Adipocyte (in vitro differentiated cells): Measurements from ENCODE around the gene KIAA0825.
"Not testable (repeated sequence)": the region's sequence is repeated elsewhere in the genome, so short reads cannot be mapped to it uniquely, and the experiment has no call there.

Experiments used
- DNase-seq: peaks from one replicate; pipeline ENCODE4 v3.0.0-alpha.2; 2015; ENCODE audit warnings: low read depth
- H3K27me3 ChIP-seq: replicated peaks from 2 replicates; pipeline ENCODE4 v1.7.0; 2013; ENCODE audit warnings: mild to moderate bottlenecking, low read length, moderate library complexity; ENCODE audit not compliant: control insufficient read depth, insufficient read depth
- H3K36me3 ChIP-seq: 2 replicates; pipeline ENCODE4 v1.7.0; 2013; ENCODE audit warnings: low read length, mild to moderate bottlenecking, moderate library complexity; ENCODE audit not compliant: control insufficient read depth, insufficient read depth, severe bottlenecking
- H3K4me1 ChIP-seq: 2 replicates; pipeline ENCODE4 v1.7.0; 2013; ENCODE audit warnings: mild to moderate bottlenecking, low read length, moderate library complexity; ENCODE audit not compliant: control insufficient read depth, insufficient read depth
- H3K4me3 ChIP-seq: 2 replicates; pipeline ENCODE4 v1.7.0; 2013; ENCODE audit warnings: mild to moderate bottlenecking, low read length, moderate library complexity
- H3K9ac ChIP-seq: 2 replicates; pipeline ENCODE4 v1.7.0; 2013; ENCODE audit warnings: mild to moderate bottlenecking, low read length, moderate library complexity
- H3K9me3 ChIP-seq: 2 replicates; pipeline ENCODE4 v1.7.0; 2013; ENCODE audit warnings: mild to moderate bottlenecking, low read length, moderate library complexity; ENCODE audit not compliant: control insufficient read depth

Gene KIAA0825

DNA sequence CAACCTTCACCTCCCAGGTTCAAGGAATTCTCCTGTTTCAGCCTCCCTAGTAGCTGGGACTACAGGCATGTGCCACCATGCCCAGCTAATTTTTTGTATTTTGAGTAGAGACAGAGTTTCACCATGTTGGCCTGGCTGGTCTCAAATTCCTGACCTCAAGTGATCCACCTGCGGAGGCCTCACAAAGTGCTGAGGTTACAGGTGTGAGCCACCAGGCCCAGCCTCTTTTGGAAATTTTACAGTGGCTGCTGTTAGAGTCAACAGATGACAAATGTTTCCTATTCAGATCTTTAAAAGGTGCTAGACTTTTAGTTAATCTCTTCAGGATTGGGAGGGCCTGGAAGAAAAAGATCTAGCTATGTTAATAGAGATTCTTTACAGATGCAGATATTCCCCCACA, 45.1 kb downstream of the KIAA0825 start:
- not testable (repeated sequence) for H3K9ac ChIP-seq, H3K4me3 ChIP-seq, H3K36me3 ChIP-seq, H3K9me3 ChIP-seq, H3K27me3 ChIP-seq, DNase-seq, H3K4me1 ChIP-seq

DNA sequence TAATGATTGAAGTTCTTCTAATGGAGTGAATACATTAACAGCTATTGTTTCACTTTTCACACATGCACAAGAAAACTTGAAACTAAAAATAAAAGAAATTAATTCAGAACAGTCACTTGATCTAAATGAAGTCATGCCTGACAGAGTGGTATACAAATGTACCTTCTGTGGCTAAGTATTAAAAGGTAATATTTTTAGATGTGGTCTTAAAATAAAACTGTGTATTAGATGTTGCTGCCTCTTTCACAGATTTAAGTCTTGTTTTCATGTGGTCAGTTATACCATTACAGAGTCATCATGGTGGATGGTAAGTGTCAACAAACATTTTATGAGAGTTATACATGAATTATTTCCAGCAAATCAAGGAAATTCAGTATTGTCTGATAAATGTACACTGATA, 47.0 kb downstream of the KIAA0825 start:
- Histone ChIP-seq H3K4me3 (no peak overlapping the region), H3K9me3 (no peaks in the 10 kb centered on the region), H3K9ac (no peak overlapping the region), H3K4me1 (no peaks in the 10 kb centered on the region), H3K27me3 (no peaks in the 10 kb centered on the region), H3K36me3 (no peaks in the 10 kb centered on the region)
- DNase-seq, result no peak

DNA sequence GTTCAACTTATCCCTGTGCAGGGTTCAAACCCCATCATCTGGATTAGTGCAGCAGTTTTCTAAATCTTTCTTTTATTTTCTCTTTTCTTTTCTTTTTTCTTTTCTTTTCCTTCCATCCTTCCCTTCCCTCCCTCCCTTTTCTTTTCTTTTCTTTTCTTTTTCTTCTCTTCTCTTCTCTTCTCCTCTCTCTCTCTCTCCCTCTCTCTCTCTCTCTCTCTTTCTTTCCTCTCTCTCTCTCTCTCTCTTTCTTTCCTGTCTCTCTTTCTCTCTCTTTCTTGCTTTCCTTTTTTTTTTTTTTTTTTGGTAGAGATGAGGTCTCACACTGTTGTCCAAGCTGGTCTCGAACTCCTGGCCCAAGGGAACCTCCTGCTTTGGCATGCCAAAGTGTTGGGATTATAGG, 53.6 kb downstream of the KIAA0825 start:
- no peaks in the 10 kb centered on the region for H3K4me1 ChIP-seq
- no peaks in the 10 kb centered on the region for H3K36me3 ChIP-seq
- no peak overlapping the region for H3K9ac ChIP-seq
- DNase-seq, result no peak
- no peaks in the 10 kb centered on the region for H3K9me3 ChIP-seq
- H3K4me3 ChIP-seq, result no peak overlapping the region
- H3K27me3 ChIP-seq, result no peaks in the 10 kb centered on the region

DNA sequence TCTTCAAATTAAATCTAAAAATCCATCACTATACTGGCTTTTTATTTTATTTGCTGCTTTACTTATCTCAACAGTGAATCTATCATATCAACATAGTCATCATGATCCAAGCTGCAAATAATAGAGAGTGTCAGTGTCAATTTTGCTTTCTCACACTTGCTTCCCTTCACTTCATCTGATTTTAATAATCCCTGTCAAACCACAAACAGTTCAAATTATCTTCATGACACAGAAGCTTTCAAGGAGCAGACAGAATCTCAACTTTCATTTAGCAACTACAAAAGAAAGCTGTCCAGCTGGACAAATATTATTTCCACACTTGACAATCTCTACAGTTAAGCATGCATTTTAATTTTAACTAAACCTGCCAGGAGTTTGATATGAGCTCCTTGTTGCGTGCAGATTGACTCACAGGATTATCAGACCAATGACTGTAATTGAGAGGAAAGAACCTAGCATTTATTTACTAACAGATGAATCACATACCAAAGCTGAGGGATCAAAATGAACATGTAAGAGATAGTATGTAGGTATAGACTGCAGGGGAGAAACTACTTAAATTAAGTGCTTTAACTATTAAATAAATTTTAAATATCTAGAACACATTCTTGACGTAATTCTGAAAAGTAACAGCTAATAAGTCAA, 56.0 kb downstream of the KIAA0825 start:
- Histone ChIP-seq H3K9me3 (no peaks in the 10 kb centered on the region), H3K36me3 (no peaks in the 10 kb centered on the region), H3K4me3 (no peak overlapping the region), H3K27me3 (no peaks in the 10 kb centered on the region), H3K4me1 (no peaks in the 10 kb centered on the region), H3K9ac (no peak overlapping the region)
- DNase-seq, result no peak

DNA sequence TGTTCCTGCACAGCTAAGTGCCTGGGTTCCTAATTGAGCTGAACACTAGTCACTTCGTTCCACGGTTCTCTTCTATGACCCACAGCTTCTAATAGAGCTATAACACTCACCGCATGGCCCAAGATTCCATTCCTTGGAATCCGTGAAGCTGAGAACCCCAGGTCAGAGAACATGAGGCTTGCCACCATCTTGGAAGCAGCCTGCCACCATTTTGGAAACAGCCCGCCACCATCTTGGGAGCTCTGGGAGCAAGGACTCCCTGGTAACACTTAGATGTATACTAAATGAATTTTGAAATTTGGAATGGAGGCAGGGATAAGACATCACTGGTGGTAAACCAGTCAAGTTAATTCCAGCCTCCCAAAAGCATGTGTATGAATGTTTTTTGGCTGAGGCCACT, 60.4 kb downstream of the KIAA0825 start:
- no peak for DNase-seq
- no peaks in the 10 kb centered on the region for H3K27me3 ChIP-seq
- H3K36me3 ChIP-seq, result no peaks in the 10 kb centered on the region
- H3K9ac ChIP-seq, result no peak overlapping the region
- H3K4me1 ChIP-seq, result no peaks in the 10 kb centered on the region
- H3K4me3 ChIP-seq, result no peak overlapping the region
- no peaks in the 10 kb centered on the region for H3K9me3 ChIP-seq

DNA sequence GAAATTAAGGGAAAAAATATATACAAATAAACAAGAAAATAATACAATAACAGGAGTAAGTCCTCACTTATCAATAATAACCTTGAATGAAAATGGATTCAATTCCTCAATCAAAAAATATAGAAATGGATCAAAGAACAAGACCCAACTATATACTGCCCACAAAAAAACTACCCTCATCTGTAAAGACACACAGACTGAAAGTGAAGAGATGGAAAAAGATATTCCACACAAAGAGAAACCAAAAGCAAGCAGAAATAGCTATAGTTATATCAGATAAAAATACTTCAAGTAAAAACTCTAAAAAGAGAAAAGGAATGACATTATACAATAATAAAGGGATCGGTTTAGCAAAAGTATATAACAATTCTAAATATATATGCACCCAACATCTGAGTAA, 66.5 kb downstream of the KIAA0825 start:
- no peaks in the 10 kb centered on the region for H3K27me3 ChIP-seq
- H3K36me3 ChIP-seq, result no peaks in the 10 kb centered on the region
- no peaks in the 10 kb centered on the region for H3K4me1 ChIP-seq
- no peak overlapping the region for H3K9ac ChIP-seq
- H3K4me3 ChIP-seq, result no peak overlapping the region
- DNase-seq, result no peak
- H3K9me3 ChIP-seq, result no peaks in the 10 kb centered on the region

DNA sequence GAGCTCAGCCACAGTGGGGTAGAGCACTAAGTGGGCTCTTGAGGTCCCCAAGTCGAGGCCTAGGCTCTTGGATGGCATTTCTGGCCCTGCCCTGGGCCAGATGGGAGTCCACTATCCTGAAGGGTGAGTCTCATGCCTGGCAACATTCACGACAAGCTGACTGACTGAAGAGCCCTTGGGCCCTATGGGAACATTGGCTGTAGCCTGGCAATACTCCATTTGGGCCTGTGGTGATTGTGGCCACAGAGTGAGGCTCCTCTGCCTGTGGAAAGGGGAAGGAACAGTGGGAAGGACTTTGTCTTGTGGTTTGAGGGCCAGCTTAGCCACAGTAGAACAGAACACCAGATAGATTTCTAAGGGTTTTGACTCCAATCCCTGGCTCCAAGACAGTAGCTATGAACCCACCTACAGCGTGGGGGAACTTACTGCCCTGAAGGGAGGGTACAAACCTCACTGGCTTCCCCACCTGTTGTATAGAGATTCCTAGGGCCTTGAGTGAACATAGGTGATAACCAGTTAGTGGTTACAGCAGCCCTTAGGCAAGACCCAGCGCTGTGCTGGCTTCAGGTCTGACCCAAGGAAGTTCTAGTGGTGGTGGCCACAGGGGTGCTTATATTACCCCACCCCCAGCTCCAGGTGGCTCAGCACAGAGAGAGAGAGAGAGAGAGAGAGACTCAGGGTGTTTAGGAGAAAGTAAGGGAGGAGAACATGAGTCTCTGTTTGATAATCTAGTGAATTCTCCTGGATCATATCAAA, 72.4 kb downstream of the KIAA0825 start:
- H3K4me3 ChIP-seq, result no peak overlapping the region
- no peak overlapping the region for H3K9ac ChIP-seq
- no peaks in the 10 kb centered on the region for H3K4me1 ChIP-seq
- no peak for DNase-seq
- H3K36me3 ChIP-seq, result no peaks in the 10 kb centered on the region
- peaks cover 9% of the 10 kb centered on the region for H3K9me3 ChIP-seq
- H3K27me3 ChIP-seq, result no peaks in the 10 kb centered on the region

DNA sequence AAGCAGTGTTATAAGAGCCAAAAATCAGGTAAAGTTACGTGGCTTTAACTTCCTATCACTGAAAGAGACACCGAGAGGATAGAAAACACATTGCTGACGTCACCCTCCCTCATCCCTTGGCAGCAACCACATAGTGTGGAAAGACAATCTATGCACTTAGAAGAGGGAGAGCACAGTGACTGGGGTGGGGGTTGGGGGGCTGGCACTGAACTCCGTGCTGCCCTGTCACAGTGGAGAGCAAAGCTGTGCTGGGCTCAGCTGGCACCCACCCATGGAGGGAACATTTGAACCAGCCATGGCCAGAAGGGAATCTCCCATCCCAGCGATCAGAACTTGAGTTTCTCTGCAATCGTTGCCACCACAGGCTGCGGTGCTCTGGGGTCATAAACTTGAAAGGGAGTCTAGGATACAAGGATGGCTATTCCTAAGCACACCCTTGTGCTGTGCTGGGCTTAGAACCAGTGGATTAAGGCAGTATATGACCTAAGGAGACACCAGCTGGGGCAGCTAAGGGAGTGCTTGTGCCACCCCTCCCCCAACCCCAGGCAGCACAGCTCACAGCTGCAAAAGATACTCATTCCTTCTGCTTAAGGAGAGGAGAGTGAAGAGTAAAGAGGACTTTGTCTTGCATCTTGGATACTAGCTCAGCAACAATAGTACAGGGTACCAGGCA, 73.4 kb downstream of the KIAA0825 start:
- no peak for DNase-seq
- no peaks in the 10 kb centered on the region for H3K27me3 ChIP-seq
- peaks cover 19% of the 10 kb centered on the region for H3K9me3 ChIP-seq
- H3K9ac ChIP-seq, result no peak overlapping the region
- no peaks in the 10 kb centered on the region for H3K4me1 ChIP-seq
- H3K4me3 ChIP-seq, result no peak overlapping the region
- no peaks in the 10 kb centered on the region for H3K36me3 ChIP-seq

DNA sequence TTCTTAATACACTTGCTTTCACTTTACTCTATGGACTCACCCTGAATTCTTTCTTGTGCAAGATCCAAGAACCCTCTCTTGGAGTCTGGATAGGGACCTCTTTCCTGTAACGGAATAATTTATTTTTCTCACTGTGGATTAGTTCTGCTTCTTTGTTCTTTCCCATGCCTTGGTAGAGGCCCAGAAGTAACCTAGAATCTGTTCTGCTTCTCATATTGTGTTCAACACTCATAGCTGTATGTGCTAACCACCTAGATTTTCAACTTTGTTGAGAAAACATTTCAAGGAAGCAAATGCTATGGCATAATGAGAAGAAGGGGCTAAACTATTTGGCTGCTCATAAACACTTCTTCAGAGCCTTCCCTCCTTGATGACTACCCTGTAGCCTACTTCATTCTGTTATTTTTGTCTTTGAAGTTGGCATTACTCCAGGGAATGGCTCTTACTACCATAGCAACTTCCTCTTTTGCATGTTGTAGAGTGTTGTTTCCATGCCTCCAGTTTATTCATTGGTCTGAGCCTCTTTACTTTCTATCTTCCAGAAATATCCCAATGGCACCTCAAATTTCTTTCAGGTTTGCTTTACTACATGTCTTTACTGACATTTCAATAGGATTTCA, 74.3 kb downstream of the KIAA0825 start:
- Histone ChIP-seq H3K4me3 (no peak overlapping the region), H3K9ac (no peak overlapping the region), H3K9me3 (peaks cover 19% of the 10 kb centered on the region), H3K4me1 (no peaks in the 10 kb centered on the region), H3K36me3 (no peaks in the 10 kb centered on the region), H3K27me3 (no peaks in the 10 kb centered on the region)
- peak; percentile 15 for DNase-seq

DNA sequence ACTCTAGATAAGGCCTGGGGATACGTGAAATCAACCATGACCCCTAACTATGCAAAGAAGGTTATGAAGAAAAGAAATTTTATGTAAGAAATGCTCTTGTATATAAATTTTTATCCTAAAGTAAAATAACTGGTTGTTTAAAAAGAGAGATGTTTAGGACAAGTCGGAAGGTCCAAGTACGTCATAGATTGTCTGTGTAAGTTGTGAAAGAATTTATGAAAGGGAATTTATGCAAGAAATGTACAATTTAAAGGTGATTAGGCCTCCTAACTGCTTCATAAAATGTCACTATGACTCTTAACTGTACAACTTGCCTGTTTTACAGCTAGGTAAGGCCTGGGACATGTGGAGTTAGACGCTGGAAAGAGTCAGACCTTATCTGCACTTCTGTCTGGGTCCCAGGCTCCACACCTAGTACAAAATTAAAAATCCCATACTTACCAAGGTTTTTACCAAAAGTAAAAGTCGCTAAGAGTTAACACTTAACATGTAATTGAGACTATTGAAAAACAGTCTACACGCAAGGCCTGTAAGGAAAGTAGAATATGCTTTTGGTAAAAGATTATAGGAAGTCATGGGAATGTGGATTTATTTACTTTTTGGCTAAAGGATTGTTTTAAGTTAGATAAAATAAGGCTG, 77.4 kb downstream of the KIAA0825 start:
- H3K27me3 ChIP-seq, result no peaks in the 10 kb centered on the region
- H3K36me3 ChIP-seq, result no peaks in the 10 kb centered on the region
- H3K9ac ChIP-seq, result no peak overlapping the region
- H3K4me1 ChIP-seq, result no peaks in the 10 kb centered on the region
- peaks cover 19% of the 10 kb centered on the region for H3K9me3 ChIP-seq
- no peak for DNase-seq
- H3K4me3 ChIP-seq, result no peak overlapping the region

DNA sequence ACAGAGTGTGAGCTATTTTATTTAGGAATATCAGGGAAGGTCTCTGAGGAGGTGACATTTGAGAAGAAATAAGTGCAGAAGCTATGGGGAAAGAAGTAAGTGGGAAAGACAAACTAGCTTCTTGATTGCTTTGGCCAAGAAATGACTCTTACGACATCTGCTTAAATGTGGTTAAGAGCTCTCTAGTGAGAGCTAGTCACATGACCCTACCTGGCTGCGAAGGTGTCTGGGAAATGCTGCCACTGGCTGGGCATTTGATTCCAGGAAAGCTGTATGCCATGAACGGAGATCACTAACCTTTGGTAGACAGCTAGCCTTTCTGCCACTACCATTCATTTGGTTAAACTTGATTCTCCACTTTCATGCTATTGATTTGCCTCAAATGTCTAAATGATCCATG, 80.1 kb downstream of the KIAA0825 start:
- no peak for DNase-seq
- no peaks in the 10 kb centered on the region for H3K27me3 ChIP-seq
- no peak overlapping the region for H3K9ac ChIP-seq
- no peak overlapping the region for H3K4me3 ChIP-seq
- peaks cover 19% of the 10 kb centered on the region for H3K9me3 ChIP-seq
- no peaks in the 10 kb centered on the region for H3K4me1 ChIP-seq
- no peaks in the 10 kb centered on the region for H3K36me3 ChIP-seq
